Measurements from ENCODE around the gene ADAP1. TPM values are rescaled to one million over a fixed set of nuclear protein-coding genes. Genes with fewer than 3 reads are reported as not detected.

The ADAP1 gene
- total RNA-seq, 1 experiment from 2014 or later = 31.2 TPM

- no peaks in the 10 kb centered on the region for H3K9me2 ChIP-seq (replicated peaks; ENCODE audit: low read length)
- BruUV-seq (replicated peaks) = no TSS peak
- H3K36me3 ChIP-seq (ENCODE audit: low read depth, low read length) = no peaks in the 10 kb centered on the region
- ChIA-PET POLR2A (ENCODE audit: unreplicated experiment) (no interaction called here), CTCF (no interaction called here)
- intact Hi-C loops (cut with micrococcal nuclease) = no loop called here
- no peaks in the 10 kb centered on the region for H4K20me1 ChIP-seq (ENCODE audit: low read length)
- peaks cover 7% of the 10 kb centered on the region; the same call in 1 of the 2 replicates for H3K4me1 ChIP-seq (ENCODE audit: insufficient read depth, low read length)
- H3F3A ChIP-seq (ENCODE audit: low read length, unreplicated experiment) = no peaks in the 10 kb centered on the region
- peaks cover 4% of the 10 kb centered on the region; the same call in 1 of the 2 replicates for H3K27me3 ChIP-seq (ENCODE audit: low read length)
- no peak overlapping the region for H3K4me3 ChIP-seq (ENCODE audit: low read length)
- H3K27ac ChIP-seq (ENCODE audit: low read length) = no peak overlapping the region
- DNase-seq (no peak), ATAC-seq (no peak)
- H3K4me2 ChIP-seq (ENCODE audit: low read length) = peak overlapping the region; percentile 44; the same call in 1 of the 2 replicates
- H2AFZ ChIP-seq (ENCODE audit: low read length) = no peak overlapping the region
- TF ChIP-seq CTCF (conservative IDR thresholded peaks at IDR 0.05; ENCODE audit: low read depth, low read length) (no peak), EZH2 (IDR thresholded peaks at IDR 0.05; ENCODE audit: low read length, unreplicated experiment) (no peak), EZH2phosphoT487 (IDR thresholded peaks at IDR 0.05; ENCODE audit: borderline replicate concordance, low read length) (no peak)
- no peaks in the 10 kb centered on the region for H3K79me2 ChIP-seq (ENCODE audit: low read length)
- H3K9ac ChIP-seq (ENCODE audit: low read length) = no peak overlapping the region
- H3K9me3 ChIP-seq (ENCODE audit: low read length) = no peaks in the 10 kb centered on the region
Observed at GRCh38 chr7:903921-904755, 50.3 kb downstream of the ADAP1 start.

GRCh38 chr7:902996-903395 is 51.5 kb downstream of the ADAP1 start:
- TF ChIP-seq EZH2phosphoT487 (IDR thresholded peaks at IDR 0.05; ENCODE audit: borderline replicate concordance, low read length) (no peak), CTCF (conservative IDR thresholded peaks at IDR 0.05; ENCODE audit: low read depth, low read length) (no peak), EZH2 (IDR thresholded peaks at IDR 0.05; ENCODE audit: low read length, unreplicated experiment) (no peak)
- Histone ChIP-seq H3K9me3 (ENCODE audit: low read length) (no peaks in the 10 kb centered on the region), H3K27me3 (ENCODE audit: low read length) (peaks cover 4% of the 10 kb centered on the region; the same call in 1 of the 2 replicates), H3F3A (ENCODE audit: low read length, unreplicated experiment) (no peaks in the 10 kb centered on the region), H3K4me2 (ENCODE audit: low read length) (no peak overlapping the region), H3K27ac (ENCODE audit: low read length) (no peak overlapping the region), H3K79me2 (ENCODE audit: low read length) (no peaks in the 10 kb centered on the region), H3K36me3 (ENCODE audit: low read depth, low read length) (no peaks in the 10 kb centered on the region), H3K9me2 (replicated peaks; ENCODE audit: low read length) (no peaks in the 10 kb centered on the region), H2AFZ (ENCODE audit: low read length) (no peak overlapping the region), H3K9ac (ENCODE audit: low read length) (no peak overlapping the region), H3K4me3 (ENCODE audit: low read length) (no peak overlapping the region), H3K4me1 (ENCODE audit: insufficient read depth, low read length) (peaks cover 7% of the 10 kb centered on the region; the same call in 1 of the 2 replicates), H4K20me1 (ENCODE audit: low read length) (no peaks in the 10 kb centered on the region)
- no peak for ATAC-seq
- ChIA-PET POLR2A (ENCODE audit: unreplicated experiment) (no interaction called here), CTCF (no interaction called here)
- intact Hi-C loops (cut with micrococcal nuclease) = no loop called here
- DNase-seq = no peak
- BruUV-seq (replicated peaks) = no TSS peak

All from PC-3 (cell line).